CD14-positive monocyte (primary cell): ENCODE measurements around the gene ZIC5. TPM values are rescaled to one million over a fixed set of nuclear protein-coding genes. Genes with fewer than 3 reads are reported as not detected.

Source experiments
- DNase-seq, 3 donors: peaks; one replicate each; pipeline ENCODE4 v3.0.0-alpha.2; 2011 to 2022
- H2AFZ ChIP-seq: 2 replicates; pipeline ENCODE4 v1.6.0; 2012; ENCODE audit warnings: mild to moderate bottlenecking, low read depth, low read length, inconsistent platforms; ENCODE audit not compliant: insufficient read depth, poor library complexity, severe bottlenecking
- H3K27ac ChIP-seq, 2 donors: 1 replicate in 1 of 2; 2 replicates in 1 of 2; pipeline ENCODE4 v1.5.1; 2012 to 2013; ENCODE audit warnings: low read length in 2 of 2, control low read depth in 1 of 2, inconsistent platforms in 1 of 2, low read depth in 1 of 2, mild to moderate bottlenecking in 1 of 2
- H3K27me3 ChIP-seq, 2 donors: one replicate each; pipeline versions ENCODE4 v1.6.0 to v1.6.1; 2011 to 2013; ENCODE audit warnings: low read length in 2 of 2; ENCODE audit not compliant: control insufficient read depth in 2 of 2, insufficient read depth in 2 of 2
- H3K36me3 ChIP-seq, 2 donors: replicated peaks in 1 of 2; 1 replicate in 1 of 2; 2 replicates in 1 of 2; pipeline versions ENCODE4 v1.5.1 to v1.6.1; 2012 to 2013; ENCODE audit warnings: low read length in 2 of 2, control low read depth in 1 of 2, inconsistent platforms in 1 of 2, mild to moderate bottlenecking in 1 of 2; ENCODE audit not compliant: insufficient read depth in 2 of 2, control insufficient read depth in 1 of 2
- H3K4me1 ChIP-seq, 2 donors: 1 replicate in 1 of 2; 2 replicates in 1 of 2; pipeline versions ENCODE4 v1.5.1 to v1.6.1; 2012 to 2013; ENCODE audit warnings: low read length in 2 of 2, control low read depth in 1 of 2, inconsistent platforms in 1 of 2, mild to moderate bottlenecking in 1 of 2, moderate library complexity in 1 of 2; ENCODE audit not compliant: insufficient read depth in 2 of 2, control insufficient read depth in 1 of 2
- H3K4me2 ChIP-seq: replicated peaks from 2 replicates; pipeline ENCODE3; 2012; ENCODE audit warnings: low read length, moderate library complexity, mild to moderate bottlenecking; ENCODE audit not compliant: poor library complexity, severe bottlenecking; ENCODE audit errors: extremely low read depth
- H3K4me3 ChIP-seq, 3 experiments: fragments of 200-600 bp in 1 of 3; sonication (generic) in 1 of 3; replicated peaks in 1 of 3; 1 replicate in 2 of 3; 2 replicates in 1 of 3; pipeline ENCODE4 v1.5.1; 2011 to 2013; ENCODE audit warnings: low read length in 3 of 3, mild to moderate bottlenecking in 3 of 3, control low read depth in 2 of 3, low read depth in 2 of 3, inconsistent platforms in 1 of 3, moderate library complexity in 1 of 3
- H3K79me2 ChIP-seq: 2 replicates; pipeline ENCODE4 v1.6.0; 2012; ENCODE audit warnings: mild to moderate bottlenecking, control low read depth, inconsistent platforms, low read length, moderate library complexity; ENCODE audit not compliant: insufficient read depth
- H3K9ac ChIP-seq: 2 replicates; pipeline ENCODE4 v1.6.0; 2017; ENCODE audit warnings: low read length, mild to moderate bottlenecking; ENCODE audit not compliant: insufficient read depth, poor library complexity, severe bottlenecking
- H3K9me3 ChIP-seq, 2 donors: replicated peaks in 1 of 2; 1 replicate in 1 of 2; 2 replicates in 1 of 2; pipeline versions ENCODE4 v1.5.1 to v1.6.1; 2012 to 2013; ENCODE audit warnings: low read length in 2 of 2, control low read depth in 1 of 2; ENCODE audit not compliant: control insufficient read depth in 1 of 2, insufficient read depth in 1 of 2
- H4K20me1 ChIP-seq: 2 replicates; pipeline ENCODE4 v1.6.0; 2012; ENCODE audit warnings: mild to moderate bottlenecking, low read length, control low read depth, moderate library complexity; ENCODE audit not compliant: insufficient read depth
- H3K27ac Mint-ChIP-seq, 7 donors: one replicate each; pipeline ENCODE4 v1.8.0; 2020; ENCODE audit warnings: mild to moderate bottlenecking in 7 of 7, mixed read lengths in 7 of 7, moderate library complexity in 6 of 7, inconsistent platforms in 2 of 7
- H3K27me3 Mint-ChIP-seq, 3 donors: one replicate each; pipeline ENCODE4 v1.8.0; 2021 to 2022; ENCODE audit warnings: low read depth in 3 of 3, mild to moderate bottlenecking in 3 of 3, mixed read lengths in 3 of 3, moderate library complexity in 3 of 3, inconsistent platforms in 1 of 3
- H3K36me3 Mint-ChIP-seq, 2 donors: one replicate each; pipeline ENCODE4 v1.8.0; 2020; ENCODE audit warnings: mixed read lengths in 2 of 2, inconsistent platforms in 1 of 2, mild to moderate bottlenecking in 1 of 2
- H3K4me1 Mint-ChIP-seq: one replicate; pipeline ENCODE4 v1.8.0; 2020; ENCODE audit warnings: mild to moderate bottlenecking, mixed read lengths
- H3K4me3 Mint-ChIP-seq, 2 donors: one replicate each; pipeline ENCODE4 v1.8.0; 2020; ENCODE audit warnings: mild to moderate bottlenecking in 2 of 2, mixed read lengths in 2 of 2, moderate library complexity in 1 of 2
- H3K9me3 Mint-ChIP-seq, 7 donors: one replicate each; pipeline ENCODE4 v1.8.0; 2020 to 2022; ENCODE audit warnings: mixed read lengths in 7 of 7, mild to moderate bottlenecking in 6 of 7, moderate library complexity in 6 of 7, inconsistent platforms in 2 of 7
- WGBS: methylation state at CpG from one replicate; pipeline ENCODE4 v1.1.5; 2013; ENCODE audit warnings: missing lambda C conversion rate; ENCODE audit not compliant: insufficient coverage; 5-methylcytosine and 5-hydroxymethylcytosine counted together
- intact Hi-C, 2 donors: fragments of 100-400 bp; cut with micrococcal nuclease; formaldehyde crosslinking; loops; one replicate each; pipeline versions ENCODE4 v1.15.0 to v1.15.1; 2023
- polyA plus RNA-seq, 3 donors: library from polyadenylated mRNA; depleted of rRNA in 1 of 3; unstranded in 2 of 3; stranded (reverse) in 1 of 3; fragments of 300-500 nt in 2 of 3; fragments of >200 nt in 1 of 3; fragmentation: Illumina TruSeq in 2 of 3; gene quantifications; 1 replicate in 2 of 3; 2 replicates in 1 of 3; pipeline ENCODE4 v1.2.3, GENCODE V29; 2012 to 2021
- TF ChIP-seq, protein P1 (sequence below): fragments of 200-600 bp; IDR thresholded peaks from one replicate; pipeline ENCODE4 v1.8.0; 2022; ENCODE audit warnings: antibody characterized with exemption, mild to moderate bottlenecking

The ZIC5 gene
- polyA plus RNA-seq, 3 donors: not detected

DNA sequence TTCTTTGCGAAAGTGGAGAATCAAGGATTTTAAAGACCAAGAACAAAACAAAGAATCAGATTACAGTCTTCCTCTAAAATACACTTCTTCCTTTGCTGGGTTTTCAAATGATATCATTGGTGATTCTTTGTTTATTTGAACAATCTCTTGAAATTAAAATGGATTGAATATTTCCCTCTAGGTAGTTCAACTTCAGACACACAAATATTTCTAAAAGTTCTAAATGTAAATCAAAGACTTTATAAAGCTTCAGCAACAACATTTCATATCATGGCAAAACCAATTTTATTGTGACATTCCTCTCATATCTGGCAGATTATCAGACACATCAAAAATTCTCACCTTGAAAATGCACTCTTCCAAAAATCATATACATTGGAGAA is 23.1 kb upstream of the ZIC5 start:
- Mint-ChIP-seq H3K27ac (no peak overlapping the region), H3K4me1 (peaks cover 22% of the 10 kb centered on the region), H3K9me3 (peaks cover 0 to 50% (median 18%) of the 10 kb centered on the region in 7 donors), H3K27me3 (peaks cover 97% of the 10 kb centered on the region in 3 donors), H3K36me3 (peaks cover 3 to 8% of the 10 kb centered on the region in 2 donors), H3K4me3 (peak overlapping the region in 1 of 2 donors; percentile 74)
- no peaks in the 10 kb centered on the region for H4K20me1 ChIP-seq
- DNase-seq: no peak
- H3K4me1 ChIP-seq: peaks cover 0 to 9% of the 10 kb centered on the region in 2 donors
- no peak overlapping the region for H3K4me3 ChIP-seq
- H3K27me3 ChIP-seq: peaks cover 86 to 100% of the 10 kb centered on the region in 2 donors
- H3K4me2 ChIP-seq: no peak overlapping the region
- WGBS: no CpG with 5 or more reads among the region's 1 CpG
- no peak overlapping the region for H3K27ac ChIP-seq
- no peaks in the 10 kb centered on the region for H3K79me2 ChIP-seq
- intact Hi-C loops: no loop called here
- no peak overlapping the region for H3K9ac ChIP-seq
- no peak overlapping the region for H2AFZ ChIP-seq
- no peaks in the 10 kb centered on the region for H3K36me3 ChIP-seq
- TF ChIP-seq, protein P1, sequence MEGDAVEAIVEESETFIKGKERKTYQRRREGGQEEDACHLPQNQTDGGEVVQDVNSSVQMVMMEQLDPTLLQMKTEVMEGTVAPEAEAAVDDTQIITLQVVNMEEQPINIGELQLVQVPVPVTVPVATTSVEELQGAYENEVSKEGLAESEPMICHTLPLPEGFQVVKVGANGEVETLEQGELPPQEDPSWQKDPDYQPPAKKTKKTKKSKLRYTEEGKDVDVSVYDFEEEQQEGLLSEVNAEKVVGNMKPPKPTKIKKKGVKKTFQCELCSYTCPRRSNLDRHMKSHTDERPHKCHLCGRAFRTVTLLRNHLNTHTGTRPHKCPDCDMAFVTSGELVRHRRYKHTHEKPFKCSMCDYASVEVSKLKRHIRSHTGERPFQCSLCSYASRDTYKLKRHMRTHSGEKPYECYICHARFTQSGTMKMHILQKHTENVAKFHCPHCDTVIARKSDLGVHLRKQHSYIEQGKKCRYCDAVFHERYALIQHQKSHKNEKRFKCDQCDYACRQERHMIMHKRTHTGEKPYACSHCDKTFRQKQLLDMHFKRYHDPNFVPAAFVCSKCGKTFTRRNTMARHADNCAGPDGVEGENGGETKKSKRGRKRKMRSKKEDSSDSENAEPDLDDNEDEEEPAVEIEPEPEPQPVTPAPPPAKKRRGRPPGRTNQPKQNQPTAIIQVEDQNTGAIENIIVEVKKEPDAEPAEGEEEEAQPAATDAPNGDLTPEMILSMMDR: no peak
- H3K9me3 ChIP-seq: peaks cover 9 to 59% of the 10 kb centered on the region in 2 donors

DNA sequence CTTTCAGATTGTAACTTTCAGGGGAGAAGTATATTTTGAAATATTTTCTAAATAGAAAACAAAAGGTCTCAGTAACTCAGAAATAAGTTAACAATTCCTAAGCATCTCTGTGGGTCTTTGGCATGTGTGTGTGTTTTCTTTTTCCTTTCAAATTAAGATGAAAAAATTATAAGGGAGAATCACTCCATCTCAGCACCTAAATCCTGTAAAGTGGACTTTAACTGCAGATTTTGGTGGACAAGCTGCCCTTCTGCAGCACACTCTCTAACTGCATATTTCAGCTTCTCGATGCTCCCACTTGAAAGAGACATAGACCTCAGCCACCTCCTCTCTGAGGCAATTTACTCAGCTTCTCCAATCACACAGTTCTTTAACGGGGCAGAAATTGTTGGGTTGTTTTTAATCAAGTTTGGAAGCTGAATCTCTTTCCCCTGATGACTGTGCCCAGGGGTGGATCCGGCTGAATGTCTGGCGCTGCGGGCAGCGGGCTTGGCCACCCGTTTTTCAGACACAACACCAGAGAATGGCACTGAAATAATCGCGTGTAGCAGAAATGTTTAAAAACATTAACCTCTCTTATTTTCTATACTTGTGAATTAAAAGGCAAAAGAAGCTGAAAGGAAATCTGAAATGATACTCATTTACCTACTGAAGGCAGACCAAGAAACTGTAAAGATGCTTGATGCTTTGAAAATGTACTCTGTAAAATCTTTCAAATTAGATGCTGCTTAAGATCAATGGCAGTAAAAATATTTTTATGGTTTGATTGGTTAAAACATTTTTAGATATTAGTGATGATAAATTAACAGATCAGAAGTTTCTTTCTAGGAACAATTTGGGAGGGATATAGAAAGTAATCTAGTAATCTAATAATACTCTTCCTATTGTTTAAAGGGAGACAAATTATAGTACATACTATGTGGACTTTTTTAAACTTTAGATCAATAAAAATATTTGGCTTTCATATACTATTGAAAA is 22.4 kb upstream of the ZIC5 start:
- peaks cover 0 to 52% (median 19%) of the 10 kb centered on the region in 7 donors for H3K9me3 Mint-ChIP-seq
- no peak overlapping the region for H2AFZ ChIP-seq
- H3K4me2 ChIP-seq: no peak overlapping the region
- no CpG with 5 or more reads among the region's 9 CpGs for WGBS
- H3K36me3 ChIP-seq: no peaks in the 10 kb centered on the region
- peak overlapping the region in 1 of 2 donors; percentile 76 for H3K4me3 Mint-ChIP-seq
- H3K4me1 Mint-ChIP-seq: peaks cover 27% of the 10 kb centered on the region
- no peak overlapping the region for H3K27ac ChIP-seq
- no peaks in the 10 kb centered on the region for H4K20me1 ChIP-seq
- H3K27ac Mint-ChIP-seq: no peak overlapping the region
- H3K27me3 Mint-ChIP-seq: peaks cover 98 to 100% (median 99%) of the 10 kb centered on the region in 3 donors
- peaks cover 89 to 100% of the 10 kb centered on the region in 2 donors for H3K27me3 ChIP-seq
- peaks cover 9 to 66% of the 10 kb centered on the region in 2 donors for H3K9me3 ChIP-seq
- peaks cover 3 to 8% of the 10 kb centered on the region in 2 donors for H3K36me3 Mint-ChIP-seq
- no peaks in the 10 kb centered on the region for H3K79me2 ChIP-seq
- no peak for DNase-seq
- H3K4me1 ChIP-seq: peaks cover 0 to 10% of the 10 kb centered on the region in 2 donors
- no peak overlapping the region for H3K9ac ChIP-seq
- intact Hi-C loops: no loop called here
- TF ChIP-seq, protein P1: no peak
- H3K4me3 ChIP-seq: no peak overlapping the region
